Measurements from ENCODE around the gene RSPH3.
"Not testable (repeated sequence)": the region's sequence is repeated elsewhere in the genome, so short reads cannot be mapped to it uniquely, and the experiment has no call there.

Gene RSPH3

GRCh38 chr6:159020011-159020410 is 20.0 kb upstream of the RSPH3 start:
- DNase-seq, result no peak

DNA sequence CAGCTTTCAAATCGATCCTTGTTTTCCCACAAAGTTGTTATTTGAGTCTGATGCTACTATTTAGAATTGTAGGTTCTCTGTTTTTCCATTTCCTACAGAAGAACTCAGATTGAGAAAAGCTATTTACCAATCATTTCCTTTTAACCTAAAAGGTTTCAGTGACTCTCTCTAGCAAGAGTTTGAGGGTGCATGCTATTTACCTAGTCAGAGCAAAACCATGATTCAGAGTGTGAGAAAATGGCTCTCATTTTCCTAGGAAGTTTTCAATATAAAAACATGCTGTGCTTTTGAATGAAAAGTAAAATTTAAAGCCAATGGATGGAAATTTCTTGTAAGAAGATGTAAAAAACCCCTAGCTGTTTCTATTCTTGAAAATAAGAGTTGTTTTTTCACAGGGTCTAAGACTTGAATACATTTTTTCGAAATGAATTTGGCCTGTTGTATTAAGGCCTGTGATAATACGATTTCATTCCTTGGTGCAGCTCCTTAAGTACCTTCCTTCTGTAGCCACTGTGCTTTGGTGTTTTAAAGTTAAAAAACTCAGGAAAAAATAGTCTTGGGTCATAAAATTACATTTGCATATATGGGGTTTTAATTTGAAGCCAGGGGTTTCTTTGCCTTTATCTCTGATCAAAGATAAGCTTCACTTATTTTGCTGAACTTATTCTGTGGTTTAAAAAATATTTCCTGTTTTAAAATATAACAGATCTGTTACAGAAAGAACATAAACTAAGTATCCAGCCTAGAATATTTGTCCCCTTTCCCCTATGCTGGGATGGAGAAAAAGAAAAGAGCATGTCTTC is 18.0 kb upstream of the RSPH3 start:
- no peak for DNase-seq

- no peak for DNase-seq
Observed at GRCh38 chr6:159014406-159014805, 14.4 kb upstream of the RSPH3 start.

DNA sequence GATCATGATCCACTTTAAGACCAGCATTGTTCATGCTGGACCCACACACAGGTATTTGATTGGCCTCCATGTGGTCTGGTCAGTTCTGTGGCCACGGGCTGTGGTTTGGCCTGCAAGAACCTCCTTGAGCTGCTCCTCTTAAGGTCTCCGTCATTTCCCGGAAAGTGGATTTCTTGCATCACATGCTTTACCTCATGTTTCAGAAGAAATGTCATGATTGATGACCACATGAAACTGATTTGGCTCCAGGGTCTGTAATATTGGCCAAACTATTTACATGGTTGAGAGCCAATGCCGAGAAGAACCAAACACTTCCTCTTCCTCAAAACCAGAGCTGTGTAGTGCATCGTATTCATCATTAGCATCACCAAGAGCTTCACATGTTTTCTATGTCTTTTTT is 13.2 kb upstream of the RSPH3 start:
- DNase-seq, result no peak

DNA sequence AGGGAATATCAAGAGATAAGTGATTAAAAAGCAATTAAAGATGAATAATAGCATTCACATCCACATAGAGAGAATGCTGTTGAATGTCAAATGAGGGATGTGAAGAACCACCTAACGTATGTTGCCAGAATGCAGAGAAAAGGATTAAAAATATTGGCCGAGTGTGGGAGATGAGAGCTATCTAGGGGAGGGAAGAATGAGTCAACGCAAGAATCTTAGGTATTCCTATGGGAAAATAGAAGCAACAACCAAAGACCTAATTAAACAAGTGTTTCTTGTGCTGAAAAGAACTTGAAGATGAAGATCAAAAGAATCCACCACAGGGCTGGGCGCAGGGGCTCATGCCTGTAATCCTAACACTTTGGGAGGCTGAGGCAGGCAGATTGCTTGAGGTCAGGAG is 12.2 kb upstream of the RSPH3 start:
- DNase-seq, result no peak

- DNase-seq, result not testable (repeated sequence)
Observed at GRCh38 chr6:159010037-159010612, 10.1 kb upstream of the RSPH3 start.

GRCh38 chr6:159008656-159009288 is 8.8 kb upstream of the RSPH3 start:
- peak; percentile 78 for DNase-seq

GRCh38 chr6:159007510-159007909 is 7.5 kb upstream of the RSPH3 start:
- no peak for DNase-seq

GRCh38 chr6:159005436-159005835 is 5.4 kb upstream of the RSPH3 start:
- DNase-seq, result no peak

DNA sequence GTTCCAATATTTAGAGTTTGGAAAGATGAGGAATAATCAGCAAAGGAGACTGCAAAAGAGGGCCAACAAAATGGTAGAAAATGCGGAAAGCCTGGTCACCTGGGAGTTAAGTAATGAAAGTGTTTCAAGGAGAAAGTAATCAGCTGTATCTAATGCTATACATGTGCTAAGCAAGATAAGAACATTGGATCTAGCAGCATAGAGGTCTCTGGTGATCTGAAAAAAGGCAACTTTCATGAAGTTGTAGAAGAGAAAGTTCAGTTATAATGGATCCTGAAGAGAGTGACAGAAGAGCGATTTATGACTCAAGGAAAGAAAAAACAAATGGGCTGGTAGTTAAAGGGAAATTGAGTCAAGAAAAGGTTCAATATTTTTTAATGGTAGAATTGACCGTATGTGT is 4.6 kb upstream of the RSPH3 start:
- DNase-seq, result no peak

DNA sequence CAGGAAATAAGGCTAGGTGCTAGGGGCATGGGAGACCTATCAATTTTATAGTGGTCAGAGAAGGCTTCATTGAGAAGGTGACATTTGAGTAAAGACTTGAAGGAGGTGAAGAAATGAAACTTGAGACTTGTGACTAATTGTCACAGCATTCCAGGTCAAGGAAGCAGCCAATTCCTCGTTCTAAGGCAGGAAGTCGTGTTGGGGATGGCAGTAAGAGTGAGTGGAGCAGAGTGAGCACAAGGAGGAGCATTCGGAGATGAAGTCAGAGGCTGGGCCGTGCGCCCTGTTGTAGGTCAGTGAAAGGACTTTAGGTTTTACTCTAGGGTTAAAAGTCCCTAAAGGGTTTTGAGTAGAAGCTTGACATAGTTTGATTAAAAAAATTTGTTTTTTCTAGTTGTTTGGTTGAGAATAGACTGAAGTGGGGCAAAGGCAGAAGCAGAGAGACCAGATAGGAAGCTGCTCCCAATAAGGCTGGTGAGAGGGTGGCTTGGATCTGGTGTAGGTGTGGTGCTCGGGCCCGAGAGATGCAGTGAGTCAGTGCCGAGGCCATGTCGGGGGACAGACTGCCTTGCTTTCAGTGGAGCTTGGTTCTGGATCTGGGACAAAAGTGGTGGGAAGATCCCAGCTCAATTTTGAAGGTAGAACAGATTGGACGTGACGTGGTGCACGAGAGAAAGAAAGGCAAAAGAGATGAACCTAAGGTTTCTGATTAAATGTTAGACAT is 2.6 kb upstream of the RSPH3 start:
- DNase-seq, result no peak

DNA sequence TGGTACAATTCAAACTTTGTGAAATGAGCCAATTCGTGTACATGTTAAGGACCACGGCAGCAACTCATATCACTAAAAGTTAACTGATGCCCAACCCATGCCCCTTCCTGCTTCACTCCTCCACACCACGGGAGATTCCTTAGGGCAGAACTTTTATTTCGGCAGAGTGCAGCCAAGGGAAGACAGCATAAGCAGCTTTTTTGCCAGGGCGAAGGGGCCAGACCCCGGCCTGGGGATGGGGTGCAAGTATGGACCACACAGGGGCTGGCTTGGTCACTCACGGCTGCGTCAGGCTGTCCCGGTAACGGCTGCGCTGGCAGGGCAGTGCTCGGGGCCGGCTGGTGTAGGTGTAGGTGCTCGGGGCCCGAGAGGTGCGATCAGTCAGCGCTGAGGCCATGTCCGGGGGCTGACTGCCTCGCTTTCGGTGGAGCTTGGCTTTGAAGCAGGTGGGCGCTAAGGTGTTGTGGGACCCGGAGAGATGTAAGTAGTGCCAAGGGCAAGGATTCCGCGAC is 792 bp downstream of the RSPH3 start:
- DNase-seq, result no peak

GRCh38 chr6:158996856-158997255 is 3.1 kb downstream of the RSPH3 start:
- DNase-seq, result no peak

GRCh38 chr6:158993639-158994038 is 6.4 kb downstream of the RSPH3 start:
- no peak for DNase-seq

DNA sequence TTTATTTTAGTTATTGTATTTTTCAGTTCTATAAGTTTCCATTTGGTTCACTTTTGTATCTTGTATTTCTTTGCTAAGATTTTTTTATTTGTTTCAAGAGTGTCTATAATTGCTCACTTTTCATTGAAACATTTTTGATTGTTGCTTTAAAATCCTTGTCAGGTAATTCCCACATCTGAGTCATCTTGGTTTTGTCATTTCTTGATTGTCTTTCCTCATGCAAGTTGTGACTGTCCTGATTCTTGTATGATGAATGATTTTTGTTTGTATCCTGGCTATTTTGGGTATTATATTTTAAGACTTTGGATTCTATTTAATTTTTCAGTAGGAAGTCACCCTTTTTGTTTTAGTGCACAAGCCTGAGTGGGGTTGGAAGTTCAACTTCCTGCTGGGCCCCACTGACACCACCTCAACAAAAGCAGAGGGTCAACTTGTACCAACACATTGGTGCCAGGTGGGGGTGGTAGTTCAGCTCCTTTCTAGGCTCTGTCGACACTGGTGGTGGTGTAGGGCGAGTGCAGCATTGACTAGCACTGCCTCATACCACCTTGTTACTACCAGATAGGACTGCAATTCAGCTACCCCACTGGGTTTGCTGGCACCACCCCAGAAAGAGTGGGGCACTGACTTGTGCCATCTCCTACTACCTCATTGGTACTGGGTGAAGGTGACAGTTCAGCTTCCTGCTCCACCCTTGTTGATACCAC is 8.8 kb downstream of the RSPH3 start:
- DNase-seq, result no peak

DNA sequence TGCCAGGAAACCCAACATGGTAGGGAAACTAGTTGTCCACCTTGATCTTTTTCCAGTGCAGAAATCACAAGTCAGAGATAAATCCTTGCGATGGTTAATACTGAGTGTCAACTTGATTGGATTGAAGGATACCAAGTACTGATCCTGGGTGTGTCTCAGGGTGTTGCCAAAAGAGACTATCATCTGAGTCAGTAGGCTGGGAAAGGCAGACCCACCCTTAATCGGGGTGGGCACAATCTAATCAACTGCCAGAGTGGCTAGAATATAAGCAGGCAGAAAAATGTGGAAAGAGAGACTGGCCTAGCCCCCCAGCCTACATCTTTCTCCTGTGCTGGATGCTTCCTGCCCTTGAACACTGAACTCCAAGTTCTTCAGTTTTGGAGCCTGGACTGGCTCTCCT is 10.3 kb downstream of the RSPH3 start:
- DNase-seq, result not testable (repeated sequence)

DNA sequence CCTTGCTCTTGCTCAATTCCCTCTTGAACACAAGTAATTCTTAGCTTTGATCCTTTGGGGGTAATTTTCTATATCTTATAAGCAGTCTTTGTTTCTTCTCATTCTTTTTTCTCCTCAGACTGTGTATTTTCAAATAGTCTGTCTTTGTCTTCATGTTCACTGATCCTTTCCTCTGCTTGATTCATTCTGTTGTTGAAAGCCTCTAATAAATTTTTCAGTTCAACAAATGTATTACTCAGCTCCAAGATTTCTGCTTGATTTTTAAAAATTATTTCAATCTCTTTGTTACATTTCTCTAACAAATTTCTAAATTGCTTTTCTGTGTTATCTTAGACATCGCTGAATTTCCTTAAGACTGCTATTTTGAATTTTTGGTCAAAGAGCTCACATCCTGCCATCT is 11.5 kb downstream of the RSPH3 start:
- no peak for DNase-seq

- DNase-seq, result no peak
Observed at GRCh38 chr6:158987657-158988056, 12.3 kb downstream of the RSPH3 start.

DNA sequence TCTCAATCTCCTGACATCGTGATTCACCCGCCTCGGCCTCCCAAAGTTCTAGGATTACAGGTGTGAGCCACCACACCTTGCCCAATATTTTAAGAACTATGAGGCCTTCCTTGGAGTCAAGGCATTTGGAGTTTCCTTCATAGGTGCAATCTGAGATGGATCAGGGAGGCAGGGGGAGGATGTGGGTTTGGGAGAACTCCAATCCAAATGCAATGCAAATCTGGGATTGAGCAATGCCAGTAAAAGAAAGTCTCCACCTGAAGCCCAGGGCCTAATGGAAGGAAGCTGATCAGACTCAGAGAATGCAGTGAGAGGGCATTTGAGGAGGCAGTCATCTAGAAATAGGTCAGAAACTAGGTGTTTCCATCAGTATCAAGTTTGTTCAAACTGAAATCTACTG is 21.2 kb downstream of the RSPH3 start:
- no peak for DNase-seq

DNA sequence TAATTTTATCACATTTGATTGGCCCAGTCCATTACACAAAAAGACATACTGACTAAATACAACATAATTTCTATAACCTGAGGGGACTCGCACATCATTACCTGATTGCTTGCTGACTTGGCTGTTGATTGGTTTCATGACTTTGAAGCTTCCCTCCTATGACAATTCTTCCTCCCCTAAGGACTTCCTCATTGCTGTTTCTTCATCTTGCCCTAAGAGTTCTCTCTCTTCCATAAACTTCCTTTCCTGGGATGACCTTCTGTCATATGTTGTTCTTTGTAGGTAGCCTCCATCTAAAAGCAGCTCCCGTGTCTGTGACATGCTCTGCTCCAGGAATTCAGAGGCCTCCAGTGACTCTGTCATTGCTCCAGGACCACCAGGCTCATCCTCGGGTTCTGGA is 22.6 kb downstream of the RSPH3 start:
- no peak for DNase-seq

GRCh38 chr6:158972241-158973233 is 27.5 kb downstream of the RSPH3 start:
- DNase-seq, result peak; percentile 74

All from CD4-positive, alpha-beta T cell treated with Interleukin-17A for 1 hour (primary cell).